Cardiac muscle cell (in vitro differentiated cells and primary cell): ENCODE measurements around the gene RGS13. TPM values are rescaled to one million over a fixed set of nuclear protein-coding genes. Genes with fewer than 3 reads are reported as not detected.

Experiments used
- DNase-seq, 2 donors: peaks; one replicate each; pipeline versions ENCODE4 v3.0.0 to v3.0.0-alpha.2; 2010 to 2017; ENCODE audit warnings: low read depth in 1 of 2, low spot score in 1 of 2
- H3K27ac ChIP-seq: fragments of 200-600 bp; sonication (generic); 2 replicates; pipeline ENCODE4 v1.5.1; 2016
- H3K27me3 ChIP-seq: fragments of 200-600 bp; sonication (generic); 2 replicates; pipeline ENCODE4 v1.6.0; 2016; ENCODE audit warnings: control low read depth
- H3K36me3 ChIP-seq: fragments of 200-600 bp; sonication (generic); 2 replicates; pipeline ENCODE4 v1.5.1; 2016; ENCODE audit warnings: control low read depth
- H3K4me1 ChIP-seq: fragments of 200-600 bp; sonication (generic); 2 replicates; pipeline ENCODE4 v1.8.1; 2017; ENCODE audit warnings: low read depth, mild to moderate bottlenecking, mixed run types
- H3K4me3 ChIP-seq: fragments of 200-600 bp; sonication (generic); 2 replicates; pipeline ENCODE4 v1.5.1; 2016; ENCODE audit warnings: mild to moderate bottlenecking
- H3K9me3 ChIP-seq: fragments of 200-600 bp; sonication (generic); 2 replicates; pipeline ENCODE4 v1.5.1; 2017; ENCODE audit warnings: low read depth, mild to moderate bottlenecking, control low read depth
- polyA plus RNA-seq: library from polyadenylated mRNA; unstranded; fragments of >200 nt; fragmentation: Nextera tagmentation; extraction: Ambion mirVana; gene quantifications from 2 replicates; pipeline ENCODE4 v1.2.1, GENCODE V29; 2016
- total RNA-seq: library from RNA; depleted of rRNA; stranded (reverse); fragments of >200 nt; gene quantifications from 2 replicates; pipeline ENCODE4 v1.2.3, GENCODE V29; 2016
- TF ChIP-seq, protein P1 (sequence below): IDR thresholded peaks from 2 replicates; pipeline ENCODE4 v1.5.1; 2012; ENCODE audit warnings: low read depth, mild to moderate bottlenecking, low read length

The RGS13 gene
- total and polyA plus RNA-seq, 2 experiments from 2014 or later, result 1.3 to 4.8 TPM

DNA sequence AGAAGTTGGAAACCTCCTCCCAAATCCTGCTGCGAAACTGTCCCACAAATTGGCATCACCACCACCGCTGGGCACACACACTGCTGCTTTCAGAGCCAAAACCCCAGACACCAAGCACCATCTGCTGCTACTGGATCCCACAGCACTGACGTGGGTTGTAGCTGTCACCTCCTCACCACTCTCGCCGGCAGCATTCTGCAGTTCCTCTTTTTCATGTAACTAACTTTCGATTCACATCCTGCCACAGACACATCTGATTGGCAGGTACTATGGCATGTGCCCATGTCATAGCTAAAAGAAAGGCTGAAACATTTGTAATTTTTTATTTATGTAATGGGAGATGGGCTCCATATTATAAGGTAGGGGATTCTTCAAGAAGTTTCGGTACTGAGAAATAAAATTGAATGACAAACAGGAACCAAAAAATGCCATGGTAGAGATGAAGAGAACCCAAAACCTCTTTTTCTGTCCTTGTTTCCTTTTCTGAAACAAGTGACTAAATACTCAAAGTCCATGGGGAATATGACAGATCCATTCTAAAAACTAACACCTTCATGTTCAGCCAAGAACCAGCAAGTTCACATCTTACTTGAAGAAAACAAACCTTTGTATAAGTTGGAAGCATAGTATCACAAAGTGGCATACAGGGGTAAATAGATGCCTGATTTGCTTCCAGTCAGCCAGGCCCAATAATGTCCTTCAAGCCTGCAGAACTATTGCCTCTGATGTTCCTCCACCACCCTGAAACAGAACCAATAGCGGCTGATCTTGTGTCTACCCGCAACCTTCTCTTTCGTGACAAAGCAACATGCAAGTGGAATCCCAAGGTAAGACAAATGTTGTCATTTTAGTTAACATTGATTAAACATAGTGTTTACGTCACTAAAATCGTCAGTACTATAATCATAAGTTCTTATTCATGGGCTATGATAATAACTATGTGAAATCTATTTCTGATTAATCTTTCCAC lies 26.6 kb upstream of the RGS13 start:
- no peaks in the 10 kb centered on the region for H3K4me1 ChIP-seq
- H3K4me3 ChIP-seq, result no peak overlapping the region
- no peak for DNase-seq
- no peak overlapping the region for H3K27ac ChIP-seq
- TF ChIP-seq, protein P1, sequence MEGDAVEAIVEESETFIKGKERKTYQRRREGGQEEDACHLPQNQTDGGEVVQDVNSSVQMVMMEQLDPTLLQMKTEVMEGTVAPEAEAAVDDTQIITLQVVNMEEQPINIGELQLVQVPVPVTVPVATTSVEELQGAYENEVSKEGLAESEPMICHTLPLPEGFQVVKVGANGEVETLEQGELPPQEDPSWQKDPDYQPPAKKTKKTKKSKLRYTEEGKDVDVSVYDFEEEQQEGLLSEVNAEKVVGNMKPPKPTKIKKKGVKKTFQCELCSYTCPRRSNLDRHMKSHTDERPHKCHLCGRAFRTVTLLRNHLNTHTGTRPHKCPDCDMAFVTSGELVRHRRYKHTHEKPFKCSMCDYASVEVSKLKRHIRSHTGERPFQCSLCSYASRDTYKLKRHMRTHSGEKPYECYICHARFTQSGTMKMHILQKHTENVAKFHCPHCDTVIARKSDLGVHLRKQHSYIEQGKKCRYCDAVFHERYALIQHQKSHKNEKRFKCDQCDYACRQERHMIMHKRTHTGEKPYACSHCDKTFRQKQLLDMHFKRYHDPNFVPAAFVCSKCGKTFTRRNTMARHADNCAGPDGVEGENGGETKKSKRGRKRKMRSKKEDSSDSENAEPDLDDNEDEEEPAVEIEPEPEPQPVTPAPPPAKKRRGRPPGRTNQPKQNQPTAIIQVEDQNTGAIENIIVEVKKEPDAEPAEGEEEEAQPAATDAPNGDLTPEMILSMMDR, result no peak
- no peaks in the 10 kb centered on the region for H3K9me3 ChIP-seq
- no peaks in the 10 kb centered on the region for H3K36me3 ChIP-seq
- no peaks in the 10 kb centered on the region for H3K27me3 ChIP-seq

DNA sequence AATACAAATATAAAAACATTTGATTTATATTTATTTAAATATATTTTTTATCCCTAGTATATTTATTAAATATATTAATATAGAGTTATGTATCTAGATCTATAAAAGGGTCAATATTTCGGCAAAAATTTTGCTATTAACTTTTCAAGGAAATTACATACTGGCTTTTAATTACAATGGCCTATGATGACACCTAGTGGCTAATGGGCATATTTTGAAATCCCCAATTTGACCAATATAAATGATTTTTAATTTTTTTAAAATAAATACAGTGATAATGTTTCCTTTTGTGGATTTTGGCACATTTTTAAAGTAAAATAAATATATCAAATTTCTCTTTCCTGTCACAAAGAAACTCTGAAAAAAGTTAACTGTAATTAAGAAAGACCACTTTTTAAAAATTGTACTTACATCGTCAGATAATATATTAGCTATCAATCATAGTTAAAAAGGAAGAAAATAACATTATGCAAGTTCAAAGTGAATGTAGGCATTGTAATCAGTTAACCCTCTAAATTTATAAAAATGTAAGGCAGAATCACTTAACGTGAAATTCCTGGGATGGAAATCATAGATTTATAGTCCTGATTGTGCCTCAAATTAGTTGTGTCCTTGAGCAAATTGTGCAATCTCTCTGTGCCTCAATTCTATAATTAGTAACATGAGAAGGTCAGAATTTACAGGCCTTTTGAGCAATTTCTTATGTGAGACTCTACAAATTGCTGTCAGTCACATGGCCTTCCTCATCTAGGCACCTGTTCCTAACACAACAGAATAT lies 25.6 kb upstream of the RGS13 start:
- no peaks in the 10 kb centered on the region for H3K36me3 ChIP-seq
- no peak overlapping the region for H3K27ac ChIP-seq
- TF ChIP-seq, protein P1, result peak; percentile 51
- no peaks in the 10 kb centered on the region for H3K27me3 ChIP-seq
- peak in 1 of 2 donors; percentile 54 for DNase-seq
- H3K4me3 ChIP-seq, result no peak overlapping the region
- no peaks in the 10 kb centered on the region for H3K4me1 ChIP-seq
- H3K9me3 ChIP-seq, result no peaks in the 10 kb centered on the region

- H3K4me1 ChIP-seq, result no peaks in the 10 kb centered on the region
- H3K4me3 ChIP-seq, result no peak overlapping the region
- DNase-seq, result no peak
- H3K36me3 ChIP-seq, result no peaks in the 10 kb centered on the region
- no peaks in the 10 kb centered on the region for H3K27me3 ChIP-seq
- no peak overlapping the region for H3K27ac ChIP-seq
- no peaks in the 10 kb centered on the region for H3K9me3 ChIP-seq
- TF ChIP-seq, protein P1, result no peak
Observed at GRCh38 chr1:192615055-192615454, 20.9 kb upstream of the RGS13 start.

GRCh38 chr1:192620071-192620635 lies 15.8 kb upstream of the RGS13 start:
- no peak for DNase-seq
- H3K27me3 ChIP-seq, result no peaks in the 10 kb centered on the region
- H3K4me1 ChIP-seq, result no peaks in the 10 kb centered on the region
- TF ChIP-seq, protein P1, result no peak
- no peak overlapping the region for H3K4me3 ChIP-seq
- H3K27ac ChIP-seq, result no peak overlapping the region
- H3K9me3 ChIP-seq, result no peaks in the 10 kb centered on the region
- H3K36me3 ChIP-seq, result no peaks in the 10 kb centered on the region

GRCh38 chr1:192626366-192627179 lies 9.4 kb upstream of the RGS13 start:
- peak in 1 of 2 donors; percentile 56 for DNase-seq

More at GRCh38 chr1:192626366-192627179, 9.4 kb upstream of the RGS13 start:
- peaks cover 45% of the 10 kb centered on the region for H3K4me1 ChIP-seq
- H3K27me3 ChIP-seq, result no peaks in the 10 kb centered on the region
- H3K27ac ChIP-seq, result peak overlapping the region; percentile 56
- H3K9me3 ChIP-seq, result no peaks in the 10 kb centered on the region
- TF ChIP-seq, protein P1, result no peak
- H3K36me3 ChIP-seq, result no peaks in the 10 kb centered on the region
- H3K4me3 ChIP-seq, result no peak overlapping the region
